Measurements from ENCODE around the gene APBA1.
A peak's percentile ranks its signal among the peaks of the same experiment; 100 is the strongest.

Gene APBA1

GRCh38 chr9:69671879-69672595 lies at the start of gene APBA1:
Gene APBA1 (minus strand): TSS chr9:69672371.
- peak within 1 kb of the TSS; percentile 59; the same call in 1 of the 2 replicates for H3K4me3 ChIP-seq (ENCODE audit: low read length)
- TF ChIP-seq ZNF274 (IDR thresholded peaks at IDR 0.05; ENCODE audit: low read depth, low read length), result no peak

- H3K4me3 ChIP-seq (ENCODE audit: low read length), result no peak overlapping the region
- no peak for TF ChIP-seq ZNF274 (IDR thresholded peaks at IDR 0.05; ENCODE audit: low read depth, low read length)
These were observed 47.8 kb upstream of the APBA1 start for GRCh38 chr9:69719983-69720382.

- no peak for TF ChIP-seq ZNF274 (IDR thresholded peaks at IDR 0.05; ENCODE audit: low read depth, low read length)
- no peak overlapping the region for H3K4me3 ChIP-seq (ENCODE audit: low read length)
These were observed 47.2 kb upstream of the APBA1 start for GRCh38 chr9:69719367-69719766.

GRCh38 chr9:69718218-69718617 lies 46.0 kb upstream of the APBA1 start:
- H3K4me3 ChIP-seq (ENCODE audit: low read length), result no peak overlapping the region
- no peak for TF ChIP-seq ZNF274 (IDR thresholded peaks at IDR 0.05; ENCODE audit: low read depth, low read length)

- H3K4me3 ChIP-seq (ENCODE audit: low read length), result no peak overlapping the region
- TF ChIP-seq ZNF274 (IDR thresholded peaks at IDR 0.05; ENCODE audit: low read depth, low read length), result no peak
These were observed 43.7 kb upstream of the APBA1 start for GRCh38 chr9:69715825-69716224.

GRCh38 chr9:69715096-69715495 lies 42.9 kb upstream of the APBA1 start:
- TF ChIP-seq ZNF274 (IDR thresholded peaks at IDR 0.05; ENCODE audit: low read depth, low read length), result no peak

GRCh38 chr9:69697475-69697874 lies 25.3 kb upstream of the APBA1 start:
- no peak for TF ChIP-seq ZNF274 (IDR thresholded peaks at IDR 0.05; ENCODE audit: low read depth, low read length)
- no peak overlapping the region for H3K4me3 ChIP-seq (ENCODE audit: low read length)

More at GRCh38 chr9:69715096-69715495, 42.9 kb upstream of the APBA1 start:
- no peak overlapping the region for H3K4me3 ChIP-seq (ENCODE audit: low read length)

- TF ChIP-seq ZNF274 (IDR thresholded peaks at IDR 0.05; ENCODE audit: low read depth, low read length), result no peak
- no peak overlapping the region for H3K4me3 ChIP-seq (ENCODE audit: low read length)
These were observed 24.6 kb upstream of the APBA1 start for GRCh38 chr9:69696802-69697201.

GRCh38 chr9:69689991-69690538 lies 17.9 kb upstream of the APBA1 start:
- H3K4me3 ChIP-seq (ENCODE audit: low read length), result no peak overlapping the region
- TF ChIP-seq ZNF274 (IDR thresholded peaks at IDR 0.05; ENCODE audit: low read depth, low read length), result no peak

GRCh38 chr9:69683927-69684326 lies 11.8 kb upstream of the APBA1 start:
- no peak for TF ChIP-seq ZNF274 (IDR thresholded peaks at IDR 0.05; ENCODE audit: low read depth, low read length)
- no peak overlapping the region for H3K4me3 ChIP-seq (ENCODE audit: low read length)

- no peak overlapping the region for H3K4me3 ChIP-seq (ENCODE audit: low read length)
- no peak for TF ChIP-seq ZNF274 (IDR thresholded peaks at IDR 0.05; ENCODE audit: low read depth, low read length)
These were observed 6.8 kb upstream of the APBA1 start for GRCh38 chr9:69678843-69679538.

- TF ChIP-seq ZNF274 (IDR thresholded peaks at IDR 0.05; ENCODE audit: low read depth, low read length), result no peak
- no peak overlapping the region for H3K4me3 ChIP-seq (ENCODE audit: low read length)
These were observed 5.8 kb upstream of the APBA1 start for GRCh38 chr9:69677931-69678330.

GRCh38 chr9:69675563-69675962 lies 3.4 kb upstream of the APBA1 start:
- H3K4me3 ChIP-seq (ENCODE audit: low read length), result no peak overlapping the region
- TF ChIP-seq ZNF274 (IDR thresholded peaks at IDR 0.05; ENCODE audit: low read depth, low read length), result no peak

GRCh38 chr9:69674716-69675438 lies 2.7 kb upstream of the APBA1 start:
- no peak for TF ChIP-seq ZNF274 (IDR thresholded peaks at IDR 0.05; ENCODE audit: low read depth, low read length)
- H3K4me3 ChIP-seq (ENCODE audit: low read length), result no peak overlapping the region

Data from GM08714 (cell line).